Neural cell (in vitro differentiated cells): Measurements from ENCODE around the gene STRIP1.

ENCODE experiments used
- EP300 ChIP-seq: fragments of 450-650 bp; conservative IDR thresholded peaks from 2 replicates; pipeline ENCODE4 v1.6.1; 2014; ENCODE audit warnings: antibody characterized with exemption, mild to moderate bottlenecking, moderate library complexity; ENCODE audit not compliant: poor library complexity, severe bottlenecking
- EZH2 ChIP-seq: fragments of 200-600, 300-800 bp; shearing (Covaris generic), sonication (generic); IDR thresholded peaks from 2 replicates; pipeline ENCODE4 v1.6.1; 2014; ENCODE audit warnings: antibody characterized with exemption, low read length, borderline replicate concordance, mild to moderate bottlenecking; ENCODE audit not compliant: insufficient read depth, poor library complexity, severe bottlenecking
- MXI1 ChIP-seq: fragments of 450-650 bp; conservative IDR thresholded peaks from 2 replicates; pipeline ENCODE4 v1.6.1; 2014; ENCODE audit warnings: antibody characterized with exemption, mild to moderate bottlenecking; ENCODE audit not compliant: poor library complexity, severe bottlenecking
- POLR2AphosphoS5 ChIP-seq: IDR thresholded peaks from 2 replicates; pipeline ENCODE4 v1.6.1; 2012
- RAD21 ChIP-seq: fragments of 450-650 bp; conservative IDR thresholded peaks from 2 replicates; pipeline ENCODE4 v1.6.1; 2014; ENCODE audit warnings: antibody characterized with exemption, mild to moderate bottlenecking, moderate library complexity
- SMC3 ChIP-seq: fragments of 450-650 bp; conservative IDR thresholded peaks from 2 replicates; pipeline ENCODE4 v1.6.1; 2014; ENCODE audit warnings: antibody characterized with exemption, mild to moderate bottlenecking, moderate library complexity; ENCODE audit not compliant: poor library complexity
- TAF1 ChIP-seq: IDR thresholded peaks from 2 replicates; pipeline ENCODE4 v1.6.1; 2012; ENCODE audit warnings: low read depth
- TF ChIP-seq, protein P1 (sequence below): fragments of 450-650 bp; IDR thresholded peaks from 2 replicates; pipeline ENCODE4 v1.5.1; 2014; ENCODE audit warnings: antibody characterized with exemption, mild to moderate bottlenecking, moderate library complexity; ENCODE audit not compliant: poor library complexity, severe bottlenecking
- TF ChIP-seq, protein P2 (sequence below): IDR thresholded peaks from 2 replicates; pipeline ENCODE4 v1.6.1; 2012; ENCODE audit warnings: borderline replicate concordance

GRCh38 chr1:109993885-109994284 is 40.5 kb upstream of the STRIP1 start:
- TF ChIP-seq, protein P1, sequence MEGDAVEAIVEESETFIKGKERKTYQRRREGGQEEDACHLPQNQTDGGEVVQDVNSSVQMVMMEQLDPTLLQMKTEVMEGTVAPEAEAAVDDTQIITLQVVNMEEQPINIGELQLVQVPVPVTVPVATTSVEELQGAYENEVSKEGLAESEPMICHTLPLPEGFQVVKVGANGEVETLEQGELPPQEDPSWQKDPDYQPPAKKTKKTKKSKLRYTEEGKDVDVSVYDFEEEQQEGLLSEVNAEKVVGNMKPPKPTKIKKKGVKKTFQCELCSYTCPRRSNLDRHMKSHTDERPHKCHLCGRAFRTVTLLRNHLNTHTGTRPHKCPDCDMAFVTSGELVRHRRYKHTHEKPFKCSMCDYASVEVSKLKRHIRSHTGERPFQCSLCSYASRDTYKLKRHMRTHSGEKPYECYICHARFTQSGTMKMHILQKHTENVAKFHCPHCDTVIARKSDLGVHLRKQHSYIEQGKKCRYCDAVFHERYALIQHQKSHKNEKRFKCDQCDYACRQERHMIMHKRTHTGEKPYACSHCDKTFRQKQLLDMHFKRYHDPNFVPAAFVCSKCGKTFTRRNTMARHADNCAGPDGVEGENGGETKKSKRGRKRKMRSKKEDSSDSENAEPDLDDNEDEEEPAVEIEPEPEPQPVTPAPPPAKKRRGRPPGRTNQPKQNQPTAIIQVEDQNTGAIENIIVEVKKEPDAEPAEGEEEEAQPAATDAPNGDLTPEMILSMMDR: no peak
- TF ChIP-seq, protein P2, sequence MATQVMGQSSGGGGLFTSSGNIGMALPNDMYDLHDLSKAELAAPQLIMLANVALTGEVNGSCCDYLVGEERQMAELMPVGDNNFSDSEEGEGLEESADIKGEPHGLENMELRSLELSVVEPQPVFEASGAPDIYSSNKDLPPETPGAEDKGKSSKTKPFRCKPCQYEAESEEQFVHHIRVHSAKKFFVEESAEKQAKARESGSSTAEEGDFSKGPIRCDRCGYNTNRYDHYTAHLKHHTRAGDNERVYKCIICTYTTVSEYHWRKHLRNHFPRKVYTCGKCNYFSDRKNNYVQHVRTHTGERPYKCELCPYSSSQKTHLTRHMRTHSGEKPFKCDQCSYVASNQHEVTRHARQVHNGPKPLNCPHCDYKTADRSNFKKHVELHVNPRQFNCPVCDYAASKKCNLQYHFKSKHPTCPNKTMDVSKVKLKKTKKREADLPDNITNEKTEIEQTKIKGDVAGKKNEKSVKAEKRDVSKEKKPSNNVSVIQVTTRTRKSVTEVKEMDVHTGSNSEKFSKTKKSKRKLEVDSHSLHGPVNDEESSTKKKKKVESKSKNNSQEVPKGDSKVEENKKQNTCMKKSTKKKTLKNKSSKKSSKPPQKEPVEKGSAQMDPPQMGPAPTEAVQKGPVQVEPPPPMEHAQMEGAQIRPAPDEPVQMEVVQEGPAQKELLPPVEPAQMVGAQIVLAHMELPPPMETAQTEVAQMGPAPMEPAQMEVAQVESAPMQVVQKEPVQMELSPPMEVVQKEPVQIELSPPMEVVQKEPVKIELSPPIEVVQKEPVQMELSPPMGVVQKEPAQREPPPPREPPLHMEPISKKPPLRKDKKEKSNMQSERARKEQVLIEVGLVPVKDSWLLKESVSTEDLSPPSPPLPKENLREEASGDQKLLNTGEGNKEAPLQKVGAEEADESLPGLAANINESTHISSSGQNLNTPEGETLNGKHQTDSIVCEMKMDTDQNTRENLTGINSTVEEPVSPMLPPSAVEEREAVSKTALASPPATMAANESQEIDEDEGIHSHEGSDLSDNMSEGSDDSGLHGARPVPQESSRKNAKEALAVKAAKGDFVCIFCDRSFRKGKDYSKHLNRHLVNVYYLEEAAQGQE: no peak
- no peak for TF ChIP-seq EZH2
- TF ChIP-seq RAD21: no peak
- no peak for TF ChIP-seq POLR2AphosphoS5
- no peak for TF ChIP-seq TAF1
- TF ChIP-seq EP300: no peak
- no peak for TF ChIP-seq MXI1
- TF ChIP-seq SMC3: no peak
